CD4-positive, alpha-beta T cell treated with Interleukin-21 for 1 hour (primary cell): ENCODE data around the gene COPE.
A peak's percentile ranks its signal among the peaks of the same experiment; 100 is the strongest.
"Not testable (repeated sequence)": the region's sequence is repeated elsewhere in the genome, so short reads cannot be mapped to it uniquely, and the experiment has no call there.

Experiments used
- DNase-seq: peaks from one replicate; pipeline ENCODE4 v3.0.0-alpha.2; 2020

COPE gene

GRCh38 chr19:18919086-18919899 lies at the start of gene COPE, which contains the start of gene DDX49:
TSS of gene COPE (minus strand) at chr19:18919387. CDS start at chr19:18919348, 39 bp downstream.
TSS of gene DDX49 (plus strand) at chr19:18919715. CDS start at chr19:18919742, 27 bp downstream.
- DNase-seq, result peak; percentile 99

- DNase-seq, result no peak
Measured at GRCh38 chr19:18967358-18968146, 48.4 kb upstream of the COPE start.

GRCh38 chr19:18966307-18966706 lies 47.1 kb upstream of the COPE start:
- no peak for DNase-seq

- DNase-seq, result no peak
Measured at GRCh38 chr19:18964121-18964520, 44.9 kb upstream of the COPE start.

GRCh38 chr19:18961767-18962620 lies 42.8 kb upstream of the COPE start:
- DNase-seq, result no peak

- no peak for DNase-seq
Measured at GRCh38 chr19:18960370-18960769, 41.2 kb upstream of the COPE start.

GRCh38 chr19:18955042-18955441 lies 35.9 kb upstream of the COPE start:
- no peak for DNase-seq

GRCh38 chr19:18954094-18954493 lies 34.9 kb upstream of the COPE start:
- no peak for DNase-seq

GRCh38 chr19:18952364-18953003 lies 33.3 kb upstream of the COPE start:
- not testable (repeated sequence) for DNase-seq

- no peak for DNase-seq
Measured at GRCh38 chr19:18951721-18952281, 32.6 kb upstream of the COPE start.

- no peak for DNase-seq
Measured at GRCh38 chr19:18949858-18950257, 30.7 kb upstream of the COPE start.

GRCh38 chr19:18948976-18949356 lies 29.8 kb upstream of the COPE start:
- DNase-seq, result no peak

GRCh38 chr19:18948075-18948975 lies 29.1 kb upstream of the COPE start:
- DNase-seq, result no peak

GRCh38 chr19:18946918-18947317 lies 27.7 kb upstream of the COPE start:
- DNase-seq, result peak; percentile 12

- DNase-seq, result no peak
Measured at GRCh38 chr19:18946335-18946734, 27.1 kb upstream of the COPE start.

GRCh38 chr19:18945297-18945696 lies 26.1 kb upstream of the COPE start:
- DNase-seq, result no peak

GRCh38 chr19:18943465-18943864 lies 24.3 kb upstream of the COPE start:
- DNase-seq, result no peak

- no peak for DNase-seq
Measured at GRCh38 chr19:18942692-18943091, 23.5 kb upstream of the COPE start.

GRCh38 chr19:18941628-18942354 lies 22.6 kb upstream of the COPE start:
- no peak for DNase-seq
